NCI-H2081 treated with DMSO at 0.1 percent for 48 hours (cell line): ENCODE measurements around the gene CPXM1.

Source experiments
- DNase-seq: peaks from one replicate; lab custom pipeline; 2025; lab: John Stamatoyannopoulos, UW

CPXM1 gene

GRCh38 chr20:2748551-2749342 is 51.7 kb downstream of the CPXM1 start:
- no peak for DNase-seq

- no peak for DNase-seq
These were observed 52.7 kb downstream of the CPXM1 start for GRCh38 chr20:2747676-2748235.

- no peak for DNase-seq
These were observed 53.7 kb downstream of the CPXM1 start for GRCh38 chr20:2746636-2747265.

DNA sequence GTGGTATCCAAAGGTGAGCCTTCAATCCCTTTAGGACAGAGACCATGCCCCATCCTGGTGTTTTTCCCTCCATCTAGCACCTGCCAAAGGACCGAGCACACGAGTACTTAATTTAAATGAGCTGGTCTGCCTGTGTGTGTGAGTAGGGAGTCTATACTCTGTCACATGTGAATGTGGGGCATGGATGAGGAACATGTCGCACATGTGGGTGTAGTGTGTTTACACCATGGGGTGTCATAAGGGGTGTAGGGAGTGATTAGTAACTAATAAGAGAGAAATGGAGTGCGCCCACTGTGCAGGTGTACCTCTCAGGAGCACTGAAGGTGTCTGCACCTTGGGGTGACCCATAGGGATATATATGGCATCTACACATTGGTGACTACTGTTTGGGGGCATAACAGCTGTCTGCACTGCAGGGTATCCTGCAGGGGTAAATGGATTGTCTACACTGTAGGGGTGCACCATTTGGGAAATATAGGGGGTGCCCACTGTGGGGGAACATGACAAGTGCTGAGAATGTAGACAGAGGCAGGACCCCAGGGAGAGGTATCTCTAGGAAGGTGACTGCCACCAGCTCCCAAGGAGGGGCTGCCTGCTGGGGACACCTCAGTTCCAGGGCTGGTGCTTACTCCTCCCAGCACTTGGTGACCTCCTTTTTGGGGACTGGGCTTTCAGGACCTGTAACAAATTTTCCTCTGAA is 54.3 kb downstream of the CPXM1 start:
- no peak for DNase-seq

GRCh38 chr20:2745060-2745910 is 55.1 kb downstream of the CPXM1 start:
- no peak for DNase-seq
